GM18508 (cell line): ENCODE results near the gene GPS2.
A peak's percentile ranks its signal among the peaks of the same experiment; 100 is the strongest.
"Not testable (repeated sequence)": the region's sequence is repeated elsewhere in the genome, so short reads cannot be mapped to it uniquely, and the experiment has no call there.

Experiments used
- ATAC-seq: cut with Tn5 transposase; IDR thresholded peaks from one replicate; pipeline ENCODE4 v1.9.1; 2021; ENCODE audit warnings: moderate number of reproducible peaks; ENCODE audit not compliant: insufficient read depth, unreplicated experiment

Gene GPS2

GRCh38 chr17:7340179-7340578 lies 25.0 kb upstream of the GPS2 start:
- no peak for ATAC-seq

GRCh38 chr17:7337600-7337999 lies 22.4 kb upstream of the GPS2 start:
- not testable (repeated sequence) for ATAC-seq

- no peak for ATAC-seq
Observed at GRCh38 chr17:7336240-7337175, 21.3 kb upstream of the GPS2 start, which contains the start of gene ACAP1. ACAP1 (plus strand) TSS chr17:7336529; CDS start chr17:7336735, 206 bp downstream.

GRCh38 chr17:7335765-7336164 lies 20.6 kb upstream of the GPS2 start:
- ATAC-seq, result not testable (repeated sequence)

GRCh38 chr17:7334938-7335538 lies 19.9 kb upstream of the GPS2 start:
- no peak for ATAC-seq

GRCh38 chr17:7332600-7333069 lies 17.5 kb upstream of the GPS2 start:
- not testable (repeated sequence) for ATAC-seq

GRCh38 chr17:7332111-7332510 lies 17.0 kb upstream of the GPS2 start:
- ATAC-seq, result no peak

- ATAC-seq, result no peak
Observed at GRCh38 chr17:7330638-7331015, 15.5 kb upstream of the GPS2 start.

- peak; percentile 22 for ATAC-seq
Observed at GRCh38 chr17:7329997-7330637, 15.0 kb upstream of the GPS2 start.

GRCh38 chr17:7329374-7329996 lies 14.3 kb upstream of the GPS2 start:
- peak; percentile 38 for ATAC-seq

- no peak for ATAC-seq
Observed at GRCh38 chr17:7328840-7329373, 13.7 kb upstream of the GPS2 start, which contains the start of gene NEURL4. NEURL4 (minus strand) TSS chr17:7329335; CDS start chr17:7329312, 23 bp downstream.

GRCh38 chr17:7328009-7328408 lies 12.8 kb upstream of the GPS2 start:
- ATAC-seq, result no peak

GRCh38 chr17:7327501-7327900 lies 12.3 kb upstream of the GPS2 start:
- ATAC-seq, result no peak

- no peak for ATAC-seq
Observed at GRCh38 chr17:7327056-7327455, 11.9 kb upstream of the GPS2 start.

GRCh38 chr17:7326186-7326585 lies 11.0 kb upstream of the GPS2 start:
- ATAC-seq, result no peak

- ATAC-seq, result no peak
Observed at GRCh38 chr17:7325031-7325528, 9.9 kb upstream of the GPS2 start.

- ATAC-seq, result no peak
Observed at GRCh38 chr17:7324438-7324779, 9.2 kb upstream of the GPS2 start.

- ATAC-seq, result no peak
Observed at GRCh38 chr17:7323731-7324437, 8.7 kb upstream of the GPS2 start.

GRCh38 chr17:7322520-7323194 lies 7.5 kb upstream of the GPS2 start:
- ATAC-seq, result no peak
